ENCODE results near the gene YPEL1. TPM values are rescaled to one million over a fixed set of nuclear protein-coding genes. Genes with fewer than 3 reads are reported as not detected.
"Not testable (repeated sequence)": the region's sequence is repeated elsewhere in the genome, so short reads cannot be mapped to it uniquely, and the experiment has no call there.

Gene YPEL1
- total and polyA plus RNA-seq, 9 donors = 12.1 to 20.7 (median 18.3) TPM

GRCh38 chr22:21694795-21695429 lies 40.7 kb downstream of the YPEL1 start:
- no peak overlapping the region for H3K4me3 ChIP-seq (ENCODE audit: low read length)
- no peak for DNase-seq
- peak overlapping the region; percentile 13 for H3K27ac ChIP-seq (ENCODE audit: low read length)
- peaks cover 36% of the 10 kb centered on the region for H3K4me1 ChIP-seq (ENCODE audit: control insufficient read depth, insufficient read depth, low read length)
- no peaks in the 10 kb centered on the region for H3K27me3 ChIP-seq (ENCODE audit: control insufficient read depth, insufficient read depth, low read length)
- 72% methylated on average over 17 of the region's 20 CpGs for WGBS (ENCODE audit: insufficient coverage)
- no peaks in the 10 kb centered on the region for H3K9me3 ChIP-seq (replicated peaks; ENCODE audit: control insufficient read depth, low read depth, low read length)
- H3K36me3 ChIP-seq (ENCODE audit: control insufficient read depth, insufficient read depth, low read length) = peaks cover 61% of the 10 kb centered on the region

GRCh38 chr22:21694394-21694793 lies 41.2 kb downstream of the YPEL1 start:
- no peak overlapping the region for H3K4me3 ChIP-seq (ENCODE audit: low read length)
- no peak overlapping the region for H3K27ac ChIP-seq (ENCODE audit: low read length)
- 88% methylated on average over 13 of the region's 14 CpGs for WGBS (ENCODE audit: insufficient coverage)
- H3K36me3 ChIP-seq (ENCODE audit: control insufficient read depth, insufficient read depth, low read length) = peaks cover 60% of the 10 kb centered on the region
- no peaks in the 10 kb centered on the region for H3K27me3 ChIP-seq (ENCODE audit: control insufficient read depth, insufficient read depth, low read length)
- peaks cover 38% of the 10 kb centered on the region for H3K4me1 ChIP-seq (ENCODE audit: control insufficient read depth, insufficient read depth, low read length)
- no peak for DNase-seq
- no peaks in the 10 kb centered on the region for H3K9me3 ChIP-seq (replicated peaks; ENCODE audit: control insufficient read depth, low read depth, low read length)

DNA sequence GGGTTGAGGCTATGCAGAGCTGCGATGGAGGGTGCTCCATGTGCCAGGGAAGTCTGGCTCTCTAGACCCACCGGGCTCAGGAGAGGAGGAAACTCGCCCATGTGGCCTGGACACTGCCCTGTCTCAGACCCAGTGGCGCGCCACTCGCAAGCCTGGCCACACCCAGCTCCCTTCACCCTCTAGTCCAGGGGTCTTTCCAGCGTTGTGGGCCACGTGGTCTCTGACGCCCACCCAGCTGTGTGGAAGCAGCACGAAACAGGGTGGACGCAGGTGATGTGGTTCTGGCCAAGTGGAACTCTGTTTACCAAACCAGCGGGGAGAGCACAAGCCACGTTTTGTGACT lies 41.6 kb downstream of the YPEL1 start:
- Histone ChIP-seq H3K4me1 (ENCODE audit: control insufficient read depth, insufficient read depth, low read length) (peaks cover 33% of the 10 kb centered on the region), H3K9me3 (replicated peaks; ENCODE audit: control insufficient read depth, low read depth, low read length) (no peaks in the 10 kb centered on the region), H3K27me3 (ENCODE audit: control insufficient read depth, insufficient read depth, low read length) (no peaks in the 10 kb centered on the region), H3K36me3 (ENCODE audit: control insufficient read depth, insufficient read depth, low read length) (peaks cover 58% of the 10 kb centered on the region), H3K27ac (ENCODE audit: low read length) (no peak overlapping the region), H3K4me3 (ENCODE audit: low read length) (no peak overlapping the region)
- WGBS (ENCODE audit: insufficient coverage) = 91% methylated on average over 9 of the region's 13 CpGs
- no peak for DNase-seq

DNA sequence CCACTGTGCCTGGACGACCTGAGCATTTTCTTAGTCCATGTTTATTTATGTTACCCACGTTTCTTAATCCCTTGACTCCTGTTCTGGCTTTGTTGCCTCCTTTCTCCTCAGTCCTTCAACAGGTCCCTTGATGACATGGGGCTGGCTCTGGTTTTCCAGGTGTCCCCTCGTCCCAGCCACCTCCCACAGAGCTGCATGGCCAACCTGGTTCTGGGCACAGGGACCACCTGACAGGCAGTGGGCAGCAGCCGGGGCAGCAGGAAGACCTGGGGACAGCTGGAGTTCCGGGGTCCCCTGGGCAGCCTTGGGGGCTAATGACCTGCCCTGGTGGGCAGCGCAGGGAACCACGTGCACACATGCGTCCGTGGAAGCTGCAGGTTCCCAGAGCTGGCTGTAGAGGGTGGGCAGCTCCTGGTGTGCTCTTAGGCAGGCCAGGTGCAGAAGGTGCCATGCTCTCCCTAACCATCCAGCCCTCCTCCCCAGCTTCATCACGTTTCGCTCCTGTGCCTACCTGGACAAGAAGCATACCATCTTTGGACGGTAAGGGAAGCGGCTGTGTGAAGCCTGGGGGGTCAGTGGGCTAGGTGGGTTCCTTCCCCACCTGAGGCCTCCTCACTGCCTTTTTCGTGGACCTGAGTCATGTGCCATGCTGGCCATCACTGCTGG lies 42.1 kb downstream of the YPEL1 start:
- peaks cover 58% of the 10 kb centered on the region for H3K36me3 ChIP-seq (ENCODE audit: control insufficient read depth, insufficient read depth, low read length)
- H3K27me3 ChIP-seq (ENCODE audit: control insufficient read depth, insufficient read depth, low read length) = no peaks in the 10 kb centered on the region
- H3K9me3 ChIP-seq (replicated peaks; ENCODE audit: control insufficient read depth, low read depth, low read length) = no peaks in the 10 kb centered on the region
- 73% methylated on average over 5 of the region's 14 CpGs for WGBS (ENCODE audit: insufficient coverage)
- H3K27ac ChIP-seq (ENCODE audit: low read length) = no peak overlapping the region
- no peak for DNase-seq
- peaks cover 28% of the 10 kb centered on the region for H3K4me1 ChIP-seq (ENCODE audit: control insufficient read depth, insufficient read depth, low read length)
- no peak overlapping the region for H3K4me3 ChIP-seq (ENCODE audit: low read length)

GRCh38 chr22:21692856-21693255 lies 42.7 kb downstream of the YPEL1 start:
- H3K27ac ChIP-seq (ENCODE audit: low read length); DNase-seq; H3K9me3 ChIP-seq (replicated peaks; ENCODE audit: control insufficient read depth, low read depth, low read length); H3K4me3 ChIP-seq (ENCODE audit: low read length); H3K27me3 ChIP-seq (ENCODE audit: control insufficient read depth, insufficient read depth, low read length): not testable (repeated sequence)
- H3K36me3 ChIP-seq (ENCODE audit: control insufficient read depth, insufficient read depth, low read length) = peaks cover 60% of the 10 kb centered on the region
- WGBS (ENCODE audit: insufficient coverage) = 60% methylated on average over 2 of the region's 9 CpGs
- peaks cover 26% of the 10 kb centered on the region for H3K4me1 ChIP-seq (ENCODE audit: control insufficient read depth, insufficient read depth, low read length)

GRCh38 chr22:21691816-21692215 lies 43.8 kb downstream of the YPEL1 start:
- peaks cover 29% of the 10 kb centered on the region for H3K4me1 ChIP-seq (ENCODE audit: control insufficient read depth, insufficient read depth, low read length)
- H3K27me3 ChIP-seq (ENCODE audit: control insufficient read depth, insufficient read depth, low read length) = no peaks in the 10 kb centered on the region
- no peak for DNase-seq
- H3K27ac ChIP-seq (ENCODE audit: low read length) = no peak overlapping the region
- no peaks in the 10 kb centered on the region for H3K9me3 ChIP-seq (replicated peaks; ENCODE audit: control insufficient read depth, low read depth, low read length)
- WGBS (ENCODE audit: insufficient coverage) = 87% methylated on average over 6 of the region's 16 CpGs
- no peak overlapping the region for H3K4me3 ChIP-seq (ENCODE audit: low read length)
- peaks cover 61% of the 10 kb centered on the region for H3K36me3 ChIP-seq (ENCODE audit: control insufficient read depth, insufficient read depth, low read length)

- H3K9me3 ChIP-seq (replicated peaks; ENCODE audit: control insufficient read depth, low read depth, low read length) = no peaks in the 10 kb centered on the region
- no peaks in the 10 kb centered on the region for H3K27me3 ChIP-seq (ENCODE audit: control insufficient read depth, insufficient read depth, low read length)
- H3K27ac ChIP-seq (ENCODE audit: low read length) = peak overlapping the region; percentile 76
- 40% methylated on average over 1 of the region's 5 CpGs for WGBS (ENCODE audit: insufficient coverage)
- DNase-seq = peak; percentile 67
- H3K4me1 ChIP-seq (ENCODE audit: control insufficient read depth, insufficient read depth, low read length) = peaks cover 31% of the 10 kb centered on the region
- no peak overlapping the region for H3K4me3 ChIP-seq (ENCODE audit: low read length)
- peaks cover 61% of the 10 kb centered on the region for H3K36me3 ChIP-seq (ENCODE audit: control insufficient read depth, insufficient read depth, low read length)
Observed at GRCh38 chr22:21690401-21690801, 45.2 kb downstream of the YPEL1 start.

DNA sequence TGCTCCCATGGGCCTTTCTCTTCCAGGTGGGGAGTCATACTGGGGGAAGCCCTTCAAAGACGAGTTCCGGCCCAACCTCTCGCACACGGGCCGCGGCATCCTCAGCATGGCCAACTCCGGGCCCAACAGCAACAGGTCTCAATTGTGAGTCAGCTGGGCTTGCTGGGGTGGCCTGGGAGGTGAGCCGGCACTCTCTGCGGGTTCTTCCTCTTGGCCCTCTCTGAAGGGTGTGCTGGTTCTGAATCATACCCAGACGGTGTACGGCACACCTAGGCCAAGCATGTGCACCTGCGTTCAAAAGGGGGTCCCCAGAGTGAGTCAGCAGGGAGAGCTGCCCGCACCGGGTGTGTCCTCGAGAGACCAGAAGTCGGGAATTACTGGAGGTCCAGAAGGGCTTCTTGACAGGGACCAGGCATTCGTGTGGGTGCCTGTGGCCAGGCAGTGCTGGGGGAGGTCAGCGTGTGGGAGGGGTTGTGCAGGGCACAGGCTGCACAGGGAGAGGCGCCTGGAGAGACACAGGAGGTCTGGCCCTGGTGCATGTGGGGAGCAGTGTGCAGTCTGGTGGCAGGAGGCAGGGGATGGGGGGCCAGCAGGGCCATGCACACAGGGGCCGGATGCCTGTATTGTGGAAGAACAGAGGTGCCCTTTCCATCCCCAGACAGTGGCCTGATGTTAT lies 46.8 kb downstream of the YPEL1 start:
- 84% methylated on average over 19 of the region's 20 CpGs for WGBS (ENCODE audit: insufficient coverage)
- H3K27ac ChIP-seq (ENCODE audit: low read length) = no peak overlapping the region
- no peak for DNase-seq
- no peaks in the 10 kb centered on the region for H3K27me3 ChIP-seq (ENCODE audit: control insufficient read depth, insufficient read depth, low read length)
- H3K4me1 ChIP-seq (ENCODE audit: control insufficient read depth, insufficient read depth, low read length) = peaks cover 27% of the 10 kb centered on the region
- peaks cover 62% of the 10 kb centered on the region for H3K36me3 ChIP-seq (ENCODE audit: control insufficient read depth, insufficient read depth, low read length)
- no peaks in the 10 kb centered on the region for H3K9me3 ChIP-seq (replicated peaks; ENCODE audit: control insufficient read depth, low read depth, low read length)
- no peak overlapping the region for H3K4me3 ChIP-seq (ENCODE audit: low read length)

DNA sequence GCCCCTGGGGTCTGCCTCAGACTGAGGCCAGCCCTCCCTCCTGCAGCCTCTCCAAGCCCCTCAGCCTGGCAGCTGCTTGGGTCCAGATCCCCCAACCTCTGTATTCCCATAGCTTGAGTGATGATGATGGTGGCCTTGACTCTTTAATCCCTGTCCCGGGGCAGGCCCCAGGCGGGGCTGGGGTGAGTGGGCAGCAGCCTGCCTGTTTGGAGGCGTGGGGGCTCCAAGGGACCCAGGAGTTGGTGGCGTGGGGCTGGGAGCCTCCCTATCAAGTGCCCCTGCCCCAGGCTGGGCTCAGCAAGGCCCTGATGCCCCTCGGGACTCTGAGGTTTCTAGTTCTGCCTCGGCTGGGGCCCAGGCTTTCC lies 47.3 kb downstream of the YPEL1 start:
- no peak overlapping the region for H3K4me3 ChIP-seq (ENCODE audit: low read length)
- no peaks in the 10 kb centered on the region for H3K9me3 ChIP-seq (replicated peaks; ENCODE audit: control insufficient read depth, low read depth, low read length)
- no peak overlapping the region for H3K27ac ChIP-seq (ENCODE audit: low read length)
- H3K36me3 ChIP-seq (ENCODE audit: control insufficient read depth, insufficient read depth, low read length) = peaks cover 62% of the 10 kb centered on the region
- DNase-seq = no peak
- peaks cover 27% of the 10 kb centered on the region for H3K4me1 ChIP-seq (ENCODE audit: control insufficient read depth, insufficient read depth, low read length)
- 95% methylated on average over 5 of the region's 6 CpGs for WGBS (ENCODE audit: insufficient coverage)
- H3K27me3 ChIP-seq (ENCODE audit: control insufficient read depth, insufficient read depth, low read length) = no peaks in the 10 kb centered on the region

- H3K9me3 ChIP-seq (replicated peaks; ENCODE audit: control insufficient read depth, low read depth, low read length) = no peaks in the 10 kb centered on the region
- H3K27me3 ChIP-seq (ENCODE audit: control insufficient read depth, insufficient read depth, low read length) = no peaks in the 10 kb centered on the region
- DNase-seq = no peak
- H3K4me1 ChIP-seq (ENCODE audit: control insufficient read depth, insufficient read depth, low read length) = peaks cover 27% of the 10 kb centered on the region
- peaks cover 65% of the 10 kb centered on the region for H3K36me3 ChIP-seq (ENCODE audit: control insufficient read depth, insufficient read depth, low read length)
- H3K4me3 ChIP-seq (ENCODE audit: low read length) = no peak overlapping the region
- no peak overlapping the region for H3K27ac ChIP-seq (ENCODE audit: low read length)
- 92% methylated on average over 9 of the region's 11 CpGs for WGBS (ENCODE audit: insufficient coverage)
Observed at GRCh38 chr22:21687685-21688259, 47.8 kb downstream of the YPEL1 start.
